Mucosa of rectum (tissue), 2 donors: Measurements from ENCODE around the gene BEND3.
"Not testable (repeated sequence)": the region's sequence is repeated elsewhere in the genome, so short reads cannot be mapped to it uniquely, and the experiment has no call there.

Experiments
- H3K27ac ChIP-seq, 2 donors: one replicate each; pipeline ENCODE4 v1.7.0; 2013; ENCODE audit warnings: inconsistent platforms in 2 of 2, low read depth in 2 of 2, low read length in 2 of 2
- H3K27me3 ChIP-seq, 2 donors: one replicate each; pipeline ENCODE4 v1.7.0; 2013; ENCODE audit warnings: low read length in 2 of 2; ENCODE audit not compliant: control insufficient read depth in 2 of 2, insufficient read depth in 2 of 2
- H3K36me3 ChIP-seq, 2 donors: one replicate each; pipeline ENCODE4 v1.7.0; 2013; ENCODE audit warnings: low read length in 2 of 2; ENCODE audit not compliant: control insufficient read depth in 2 of 2, insufficient read depth in 2 of 2
- H3K4me1 ChIP-seq, 2 donors: one replicate each; pipeline ENCODE4 v1.7.0; 2013; ENCODE audit warnings: low read length in 2 of 2, mild to moderate bottlenecking in 1 of 2; ENCODE audit not compliant: control insufficient read depth in 2 of 2, insufficient read depth in 2 of 2
- H3K4me3 ChIP-seq, 2 donors: one replicate each; pipeline ENCODE4 v1.7.0; 2013; ENCODE audit warnings: low read length in 2 of 2
- H3K9ac ChIP-seq, 2 donors: one replicate each; pipeline ENCODE4 v1.7.0; 2013; ENCODE audit warnings: low read length in 2 of 2, low read depth in 1 of 2, mild to moderate bottlenecking in 1 of 2
- H3K9me3 ChIP-seq, 2 donors: one replicate each; pipeline ENCODE4 v1.7.0; 2013; ENCODE audit warnings: low read length in 2 of 2; ENCODE audit not compliant: control insufficient read depth in 2 of 2
- donor health status: healthy.
- donor health status: Normal muscosa, but diverticular disease.

BEND3 gene

GRCh38 chr6:107047807-107048206, 67.5 kb downstream of the BEND3 start:
- Histone ChIP-seq H3K27me3 (no peaks in the 10 kb centered on the region), H3K36me3 (peaks cover 14 to 23% of the 10 kb centered on the region in 2 donors), H3K4me3 (no peak overlapping the region), H3K9me3 (no peaks in the 10 kb centered on the region), H3K4me1 (no peaks in the 10 kb centered on the region), H3K27ac (no peak overlapping the region), H3K9ac (no peak overlapping the region)

DNA sequence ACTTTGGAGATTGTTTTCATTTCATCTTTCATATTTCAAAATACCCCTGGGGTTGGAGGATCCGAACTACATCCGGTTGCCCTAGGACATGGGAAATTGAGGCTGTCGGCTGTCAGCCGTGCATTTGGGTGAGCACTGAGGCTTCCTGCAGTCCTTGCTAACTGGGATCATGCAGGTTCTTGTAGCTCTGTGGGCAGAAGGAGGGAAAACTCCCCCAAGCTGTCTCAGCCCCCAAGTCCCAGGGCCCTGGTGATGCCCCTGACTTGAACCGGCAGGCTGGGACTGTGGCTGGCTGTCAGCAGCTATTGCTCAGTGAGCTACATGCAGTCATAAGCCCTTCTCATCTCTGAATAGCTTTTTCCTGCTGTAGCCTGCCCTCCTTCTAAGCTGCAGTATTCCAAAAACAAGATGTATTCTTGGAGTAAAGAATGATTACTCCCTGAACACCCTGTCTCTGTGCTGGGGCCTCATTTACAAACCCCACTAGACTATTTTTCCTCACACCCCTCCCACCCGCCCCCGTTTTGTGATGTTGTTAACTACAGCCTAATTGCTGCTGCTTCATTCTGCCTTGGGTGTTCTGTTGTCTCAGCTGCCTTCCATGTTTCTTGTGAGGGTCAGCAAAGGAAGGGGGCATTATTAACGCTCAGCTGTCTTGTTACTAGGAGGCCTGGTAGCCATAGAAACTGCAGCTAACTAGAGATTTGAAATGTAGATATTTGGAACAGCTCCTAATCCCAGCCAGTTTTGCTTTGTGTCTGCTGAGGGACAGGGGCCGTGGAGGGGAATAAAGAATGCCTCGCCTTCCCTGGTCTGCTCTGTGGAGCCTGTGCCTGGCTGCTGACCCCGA, 69.3 kb downstream of the BEND3 start:
- Histone ChIP-seq H3K27me3 (no peaks in the 10 kb centered on the region), H3K9me3 (no peaks in the 10 kb centered on the region), H3K36me3 (peaks cover 11 to 16% of the 10 kb centered on the region in 2 donors), H3K4me1 (peaks cover 4 to 5% of the 10 kb centered on the region in 2 donors), H3K27ac (no peak overlapping the region), H3K9ac (no peak overlapping the region), H3K4me3 (no peak overlapping the region)

GRCh38 chr6:107033126-107033525, 82.2 kb downstream of the BEND3 start:
- Histone ChIP-seq H3K9me3 (no peaks in the 10 kb centered on the region), H3K4me3 (no peak overlapping the region), H3K36me3 (peaks cover 6% of the 10 kb centered on the region in 2 donors), H3K27ac (no peak overlapping the region), H3K27me3 (no peaks in the 10 kb centered on the region), H3K9ac (no peak overlapping the region), H3K4me1 (peaks cover 4 to 7% of the 10 kb centered on the region in 2 donors)

DNA sequence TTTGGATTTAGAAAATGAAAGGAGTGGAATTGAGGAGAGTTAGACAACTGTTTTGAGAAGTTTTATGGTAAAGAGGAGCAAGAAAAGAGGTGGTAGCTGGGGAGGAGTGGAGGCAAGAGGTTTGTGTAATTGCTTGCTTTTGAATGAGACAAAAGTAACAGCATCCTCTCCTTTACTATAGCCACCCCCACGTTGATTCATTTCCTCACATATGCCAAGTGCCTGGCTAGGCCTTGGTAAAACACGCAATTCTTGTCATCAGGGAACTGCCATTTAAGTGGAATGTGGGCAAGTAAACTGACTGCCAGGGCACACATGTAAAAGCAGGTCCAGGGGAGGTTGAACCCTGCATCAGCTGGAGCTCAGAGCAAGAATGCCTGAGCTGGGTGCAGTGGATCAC, 83.3 kb downstream of the BEND3 start:
- H3K9me3 ChIP-seq = no peaks in the 10 kb centered on the region
- H3K27ac ChIP-seq = no peak overlapping the region
- H3K27me3 ChIP-seq = no peaks in the 10 kb centered on the region
- peaks cover 6% of the 10 kb centered on the region in 2 donors for H3K36me3 ChIP-seq
- no peak overlapping the region for H3K4me3 ChIP-seq
- H3K4me1 ChIP-seq = peaks cover 4 to 7% of the 10 kb centered on the region in 2 donors
- H3K9ac ChIP-seq = no peak overlapping the region

GRCh38 chr6:107030151-107030550, 85.2 kb downstream of the BEND3 start:
- H3K27me3 ChIP-seq = no peaks in the 10 kb centered on the region
- no peak overlapping the region for H3K9ac ChIP-seq
- H3K4me1 ChIP-seq = peaks cover 4 to 7% of the 10 kb centered on the region in 2 donors
- no peak overlapping the region for H3K4me3 ChIP-seq
- H3K36me3 ChIP-seq = peaks cover 3 to 6% of the 10 kb centered on the region in 2 donors
- H3K27ac ChIP-seq = no peak overlapping the region
- H3K9me3 ChIP-seq = no peaks in the 10 kb centered on the region

GRCh38 chr6:107026965-107027364, 88.3 kb downstream of the BEND3 start:
- H3K27me3 ChIP-seq = no peaks in the 10 kb centered on the region
- H3K36me3 ChIP-seq = peaks cover 0 to 3% of the 10 kb centered on the region in 2 donors
- H3K27ac ChIP-seq = no peak overlapping the region
- no peak overlapping the region for H3K9ac ChIP-seq
- no peaks in the 10 kb centered on the region for H3K9me3 ChIP-seq
- H3K4me3 ChIP-seq = no peak overlapping the region
- H3K4me1 ChIP-seq = peaks cover 4 to 7% of the 10 kb centered on the region in 2 donors

GRCh38 chr6:107021446-107022185, 93.7 kb downstream of the BEND3 start:
- Histone ChIP-seq H3K4me3 (no peak overlapping the region), H3K9ac (no peak overlapping the region), H3K27ac (no peak overlapping the region), H3K9me3 (no peaks in the 10 kb centered on the region), H3K27me3 (no peaks in the 10 kb centered on the region), H3K4me1 (no peaks in the 10 kb centered on the region), H3K36me3 (no peaks in the 10 kb centered on the region)

GRCh38 chr6:107020239-107020638, 95.1 kb downstream of the BEND3 start:
- H3K9ac ChIP-seq = no peak overlapping the region
- H3K36me3 ChIP-seq = no peaks in the 10 kb centered on the region
- H3K27me3 ChIP-seq = no peaks in the 10 kb centered on the region
- no peak overlapping the region for H3K27ac ChIP-seq
- H3K9me3 ChIP-seq = no peaks in the 10 kb centered on the region
- no peak overlapping the region for H3K4me3 ChIP-seq
- H3K4me1 ChIP-seq = no peaks in the 10 kb centered on the region

DNA sequence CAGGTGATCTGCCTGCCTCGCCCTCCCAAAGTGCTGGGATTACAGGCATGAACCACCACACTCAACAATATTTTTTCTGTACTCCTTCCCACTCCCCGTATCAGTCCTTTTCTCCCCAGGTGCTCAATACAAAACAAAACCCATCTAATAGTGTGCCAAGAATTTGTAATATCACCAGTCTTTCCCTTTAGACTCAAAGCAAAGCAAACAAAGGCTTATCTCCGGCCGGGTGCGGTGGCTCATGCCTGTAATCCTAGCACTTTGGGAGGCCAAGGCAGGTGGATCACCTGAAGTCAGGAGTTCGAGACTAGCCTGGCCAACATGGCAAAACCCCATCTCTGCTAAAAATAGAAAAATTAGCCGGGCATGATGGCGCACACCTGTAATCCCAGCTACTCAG, 95.7 kb downstream of the BEND3 start:
- not testable (repeated sequence) for H3K4me1 ChIP-seq, H3K9ac ChIP-seq, H3K27ac ChIP-seq, H3K9me3 ChIP-seq, H3K4me3 ChIP-seq, H3K27me3 ChIP-seq, H3K36me3 ChIP-seq

DNA sequence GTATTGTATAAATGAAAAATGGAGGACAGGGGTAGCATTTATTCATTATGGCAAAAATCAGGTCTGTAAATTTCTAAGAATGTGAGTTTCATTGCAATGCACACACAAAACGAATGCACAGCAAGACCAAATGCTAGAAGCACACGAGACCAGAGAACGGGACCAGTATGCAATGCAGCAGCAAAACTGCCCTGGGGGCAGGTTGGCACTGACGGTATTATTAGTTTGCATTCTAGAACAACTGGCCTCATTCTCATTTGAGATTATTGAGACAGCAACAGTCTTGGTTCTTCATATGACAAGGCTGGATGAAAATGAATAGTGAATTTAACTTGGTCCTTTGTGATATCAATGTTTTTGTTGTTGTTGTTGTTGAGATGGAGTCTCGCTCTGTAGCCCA, 96.3 kb downstream of the BEND3 start:
- Histone ChIP-seq H3K27ac (no peak overlapping the region), H3K9ac (no peak overlapping the region), H3K4me3 (no peak overlapping the region), H3K9me3 (no peaks in the 10 kb centered on the region), H3K27me3 (no peaks in the 10 kb centered on the region), H3K36me3 (no peaks in the 10 kb centered on the region), H3K4me1 (no peaks in the 10 kb centered on the region)
